HG03159 (cell line): Measurements from ENCODE around the gene C4BPB.

Experiments used
- ATAC-seq: cut with Tn5 transposase; IDR thresholded peaks from one replicate; pipeline ENCODE4 v1.9.1; 2021; ENCODE audit warnings: mild to moderate bottlenecking, moderate library complexity; ENCODE audit not compliant: unreplicated experiment

Gene C4BPB

GRCh38 chr1:207058878-207059867 lies 29.5 kb upstream of the C4BPB start:
- no peak for ATAC-seq

DNA sequence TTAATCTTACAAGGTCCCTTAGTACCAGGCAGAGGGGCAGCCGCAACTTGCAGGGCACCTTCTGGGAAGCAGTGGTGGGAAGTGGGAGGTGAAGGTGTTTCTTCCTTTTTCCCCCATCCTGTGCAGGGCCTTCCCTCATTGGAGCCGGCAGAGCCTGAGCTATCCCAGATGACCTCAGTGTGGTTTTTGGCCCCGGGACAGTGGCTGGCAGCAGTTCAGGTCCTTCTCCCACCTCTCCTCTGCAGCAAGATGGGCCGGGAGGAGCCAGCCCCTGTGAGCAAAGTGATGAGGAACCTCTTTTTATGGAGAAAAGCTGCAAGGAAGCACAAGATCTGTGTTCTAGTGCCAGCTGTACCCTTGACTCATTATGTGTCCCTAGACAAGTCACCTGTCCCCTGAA lies 28.8 kb upstream of the C4BPB start:
- no peak for ATAC-seq

- ATAC-seq = no peak
These were observed 28.1 kb upstream of the C4BPB start for GRCh38 chr1:207060596-207060995.

GRCh38 chr1:207062058-207062457 lies 26.6 kb upstream of the C4BPB start:
- ATAC-seq = no peak

DNA sequence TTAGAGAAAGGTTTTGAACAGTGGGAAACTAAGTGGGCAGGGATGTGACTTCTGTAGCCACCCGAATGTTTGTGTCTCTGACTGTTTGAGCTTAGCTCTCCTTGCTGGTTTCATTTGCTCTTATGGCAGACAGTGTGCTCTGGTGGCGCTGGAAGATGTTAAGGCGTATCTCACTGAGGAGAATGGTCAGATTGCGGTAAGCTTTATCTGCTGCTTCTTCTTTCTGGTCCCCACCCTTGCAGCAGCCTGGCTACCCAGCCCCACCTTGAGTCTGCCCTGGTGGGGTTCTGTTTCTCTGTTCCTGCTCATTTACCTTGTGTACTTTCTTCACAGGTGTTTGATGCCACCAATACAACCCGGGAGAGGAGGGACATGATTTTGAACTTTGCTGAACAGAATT lies 25.6 kb upstream of the C4BPB start:
- ATAC-seq = no peak

GRCh38 chr1:207064561-207064960 lies 24.1 kb upstream of the C4BPB start:
- ATAC-seq = no peak

GRCh38 chr1:207067185-207067584 lies 21.5 kb upstream of the C4BPB start:
- no peak for ATAC-seq

- ATAC-seq = no peak
These were observed 21.0 kb upstream of the C4BPB start for GRCh38 chr1:207067665-207068064.

GRCh38 chr1:207069061-207069460 lies 19.6 kb upstream of the C4BPB start:
- ATAC-seq = no peak

GRCh38 chr1:207069858-207070506 lies 18.7 kb upstream of the C4BPB start:
- ATAC-seq = no peak

DNA sequence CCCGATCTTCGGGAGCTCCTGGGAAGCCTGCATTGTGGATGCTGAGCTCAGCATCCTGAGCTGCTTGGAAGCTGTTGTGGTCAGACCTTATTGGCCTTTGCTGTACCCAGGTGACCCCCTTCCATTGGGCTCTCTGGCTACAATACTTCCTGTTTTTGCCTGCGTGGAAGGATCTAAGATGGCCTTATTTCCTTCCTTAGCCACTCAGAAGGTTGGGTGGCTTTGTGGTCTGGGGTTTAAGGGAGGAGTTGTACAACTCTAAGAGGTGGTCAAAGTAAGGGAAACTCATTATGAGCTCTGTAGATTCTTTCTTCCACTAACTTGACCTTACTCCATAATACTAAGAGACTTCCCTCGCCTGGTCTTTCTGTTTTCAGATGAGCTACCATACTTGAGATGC lies 17.8 kb upstream of the C4BPB start:
- ATAC-seq = no peak

GRCh38 chr1:207071426-207071825 lies 17.2 kb upstream of the C4BPB start:
- no peak for ATAC-seq

DNA sequence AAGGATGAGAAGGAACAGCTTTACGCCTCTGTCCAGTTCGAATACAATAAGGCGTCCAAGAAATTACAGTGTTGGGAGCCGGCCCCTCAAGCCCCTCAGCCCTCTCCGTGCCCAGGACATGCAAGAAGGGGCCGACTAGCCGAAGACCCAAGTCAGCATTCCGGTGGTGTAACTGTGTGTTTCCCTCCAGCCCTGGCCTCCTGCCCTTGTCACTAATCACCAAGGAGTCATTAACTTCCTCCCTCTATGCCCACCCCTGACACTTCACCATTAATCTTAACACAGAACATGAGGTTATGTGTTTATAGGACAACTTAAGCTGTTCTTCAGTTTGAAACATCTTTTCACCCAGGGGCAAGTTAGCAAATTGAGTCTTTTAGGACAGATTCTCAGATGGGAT lies 16.4 kb upstream of the C4BPB start:
- ATAC-seq = no peak

DNA sequence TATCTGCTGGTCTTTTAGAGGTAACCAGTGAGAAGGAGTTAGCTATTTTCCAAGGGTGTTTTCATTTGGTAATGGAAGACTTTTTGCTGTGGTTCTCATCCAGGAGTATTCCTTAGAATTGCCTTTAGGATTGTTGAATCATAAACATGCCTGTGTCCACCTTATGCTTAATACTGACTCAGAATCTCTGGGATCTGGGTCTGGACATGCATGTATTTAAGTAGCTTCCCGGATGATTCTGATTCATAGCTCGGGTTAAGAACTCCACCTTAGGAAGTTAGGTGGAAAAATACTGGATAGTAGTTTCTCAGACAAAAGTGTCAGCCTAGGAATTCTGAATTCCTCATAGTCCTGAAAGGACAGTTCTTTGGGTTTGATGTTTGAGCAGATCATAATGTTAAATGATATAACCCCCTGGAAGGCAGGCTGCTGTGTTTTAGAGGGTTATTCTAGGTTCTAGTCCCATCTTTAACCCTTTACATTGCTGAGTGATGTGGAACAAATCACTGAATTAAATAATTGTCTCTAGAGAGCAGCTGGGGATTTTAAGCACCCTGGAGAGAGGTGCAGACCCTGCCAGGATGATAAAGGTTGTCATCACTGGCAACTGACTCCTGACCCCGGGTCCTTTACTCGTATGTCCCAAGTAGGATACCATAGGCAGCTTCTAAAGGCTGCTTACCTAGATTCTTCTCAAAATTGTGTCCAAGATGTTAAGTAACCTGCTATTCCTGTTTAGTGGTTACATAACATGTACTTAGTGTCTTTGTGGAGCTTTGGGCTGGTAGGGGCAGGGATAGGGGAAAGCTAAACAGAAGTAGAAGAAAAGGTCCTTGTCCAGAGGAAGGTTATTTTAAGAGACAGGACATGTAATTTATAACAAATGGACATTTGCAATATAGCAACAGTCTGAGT lies 14.5 kb upstream of the C4BPB start:
- no peak for ATAC-seq

- ATAC-seq = no peak
These were observed 12.3 kb upstream of the C4BPB start for GRCh38 chr1:207076181-207076955.

DNA sequence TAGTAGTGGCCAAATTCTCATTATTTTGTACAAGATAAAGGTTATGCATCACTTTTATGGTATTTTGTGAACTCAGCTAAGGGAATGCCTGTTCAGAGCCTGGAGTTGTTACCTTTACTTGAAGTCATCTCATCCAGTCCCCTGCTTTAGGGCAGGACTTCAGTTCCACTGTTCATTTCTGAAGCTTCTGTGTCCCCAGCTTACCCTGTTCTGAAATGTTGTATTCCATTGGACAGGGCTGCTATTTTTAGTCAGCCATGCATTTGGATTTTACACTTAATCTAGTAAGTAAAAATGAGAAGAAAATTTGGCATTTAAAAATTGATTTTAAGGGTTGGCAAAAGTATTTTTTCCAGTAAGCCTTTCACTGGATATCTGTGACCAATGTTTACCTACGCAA lies 11.6 kb upstream of the C4BPB start:
- ATAC-seq = no peak

- ATAC-seq = no peak
These were observed 10.9 kb upstream of the C4BPB start for GRCh38 chr1:207077470-207078377.

- ATAC-seq = no peak
These were observed 10.0 kb upstream of the C4BPB start for GRCh38 chr1:207078578-207079132.

DNA sequence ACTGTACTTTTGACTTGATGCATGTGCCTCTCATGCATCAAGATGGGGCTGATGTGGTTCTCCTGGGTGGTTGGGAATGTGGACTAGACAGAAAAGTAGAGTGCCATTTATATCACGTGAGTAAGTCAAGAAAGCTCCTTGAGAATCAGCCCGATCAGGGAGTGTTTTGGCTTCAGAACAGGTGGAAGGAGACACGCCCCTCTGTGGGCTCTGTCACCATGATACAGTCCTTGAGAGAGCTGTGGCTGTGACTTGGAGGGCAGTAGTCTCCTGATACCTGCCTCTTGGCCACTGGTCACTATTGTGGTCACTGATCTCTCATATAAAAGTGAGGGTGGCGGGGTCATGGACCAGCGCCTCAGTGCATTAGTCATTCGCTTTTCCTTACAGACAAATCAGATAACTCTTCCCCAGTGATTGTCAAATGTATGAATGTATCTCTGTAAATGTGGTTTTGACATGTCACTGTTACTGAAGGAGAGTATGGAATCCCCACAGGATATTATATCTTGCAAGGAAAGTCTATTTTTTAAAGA lies 8.9 kb upstream of the C4BPB start:
- no peak for ATAC-seq
